Liver (tissue), 9 donors: Measurements from ENCODE around the gene MLF1. TPM values are rescaled to one million over a fixed set of nuclear protein-coding genes. Genes with fewer than 3 reads are reported as not detected.
A peak's percentile ranks its signal among the peaks of the same experiment; 100 is the strongest.

Experiments used
- DNase-seq: peaks from one replicate; pipeline ENCODE4 v3.0.0-alpha.2; 2017; ENCODE audit warnings: low spot score
- H3K27ac ChIP-seq, 2 donors: one replicate each; pipeline ENCODE4 v1.7.0; 2013; ENCODE audit warnings: inconsistent platforms in 2 of 2, low read length in 2 of 2, control low read depth in 1 of 2, low read depth in 1 of 2, mild to moderate bottlenecking in 1 of 2
- H3K27me3 ChIP-seq, 4 donors: one replicate each; pipeline versions ENCODE4 v1.6.1 to v1.7.0; 2013; ENCODE audit warnings: low read length in 3 of 4, inconsistent platforms in 1 of 4, mild to moderate bottlenecking in 1 of 4, moderate library complexity in 1 of 4; ENCODE audit not compliant: control insufficient read depth in 4 of 4, insufficient read depth in 4 of 4
- H3K36me3 ChIP-seq, 4 donors: one replicate each; pipeline versions ENCODE4 v1.6.1 to v1.7.0; 2013; ENCODE audit warnings: low read length in 3 of 4, mild to moderate bottlenecking in 3 of 4, low read depth in 1 of 4, moderate library complexity in 1 of 4; ENCODE audit not compliant: control insufficient read depth in 4 of 4, insufficient read depth in 3 of 4
- H3K4me1 ChIP-seq, 4 donors: one replicate each; pipeline versions ENCODE4 v1.6.1 to v1.7.0; 2013; ENCODE audit warnings: low read length in 3 of 4, mild to moderate bottlenecking in 3 of 4, moderate library complexity in 1 of 4; ENCODE audit not compliant: control insufficient read depth in 4 of 4, insufficient read depth in 4 of 4
- H3K4me3 ChIP-seq, 3 donors: one replicate each; pipeline versions ENCODE4 v1.6.1 to v1.7.0; 2013; ENCODE audit warnings: low read length in 3 of 3, control low read depth in 1 of 3, low read depth in 1 of 3, mild to moderate bottlenecking in 1 of 3
- H3K9ac ChIP-seq, 2 donors: one replicate each; pipeline ENCODE4 v1.7.0; 2013; ENCODE audit warnings: low read length in 2 of 2, mild to moderate bottlenecking in 2 of 2, moderate library complexity in 2 of 2, control low read depth in 1 of 2, low read depth in 1 of 2
- H3K9me3 ChIP-seq, 4 donors: one replicate each; pipeline versions ENCODE4 v1.6.1 to v1.7.0; 2013; ENCODE audit warnings: low read length in 3 of 4; ENCODE audit not compliant: control insufficient read depth in 4 of 4
- EGR1 ChIP-seq, 2 donors: IDR thresholded peaks; 2 replicates each; pipeline ENCODE4 v1.6.1; 2016 to 2018; ENCODE audit warnings: antibody characterized with exemption in 2 of 2, low read depth in 2 of 2
- FOXA1 ChIP-seq: IDR thresholded peaks from 2 replicates; pipeline ENCODE4 v1.6.1; 2016; ENCODE audit warnings: antibody characterized with exemption
- FOXA2 ChIP-seq: IDR thresholded peaks from 2 replicates; pipeline ENCODE4 v1.6.1; 2016; ENCODE audit warnings: antibody characterized with exemption
- GABPA ChIP-seq, 2 donors: IDR thresholded peaks in 1 of 2; conservative IDR thresholded peaks in 1 of 2; 2 replicates each; pipeline ENCODE4 v1.6.1; 2016; ENCODE audit warnings: antibody characterized with exemption in 2 of 2, mild to moderate bottlenecking in 1 of 2, moderate library complexity in 1 of 2
- HNF4G ChIP-seq: IDR thresholded peaks from 2 replicates; pipeline ENCODE4 v1.6.1; 2016; ENCODE audit warnings: antibody characterized with exemption
- NR2F2 ChIP-seq: IDR thresholded peaks from 2 replicates; pipeline ENCODE4 v1.6.1; 2016; ENCODE audit warnings: antibody characterized with exemption
- RAD21 ChIP-seq, 2 donors: IDR thresholded peaks; 2 replicates each; pipeline ENCODE4 v1.6.1; 2016; ENCODE audit warnings: antibody characterized with exemption in 2 of 2, mild to moderate bottlenecking in 2 of 2
- RXRA ChIP-seq, 2 donors: IDR thresholded peaks; 2 replicates each; pipeline ENCODE4 v1.6.1; 2017 to 2018; ENCODE audit warnings: antibody characterized with exemption in 2 of 2, mild to moderate bottlenecking in 1 of 2
- TAF1 ChIP-seq: conservative IDR thresholded peaks from 2 replicates; pipeline ENCODE4 v1.6.1; 2016; ENCODE audit warnings: antibody characterized with exemption, mild to moderate bottlenecking
- YY1 ChIP-seq: IDR thresholded peaks from 2 replicates; pipeline ENCODE4 v1.6.1; 2016; ENCODE audit warnings: antibody characterized with exemption, mild to moderate bottlenecking
- ZBTB33 ChIP-seq: IDR thresholded peaks from 2 replicates; pipeline ENCODE4 v1.6.1; 2016; ENCODE audit warnings: antibody characterized with exemption
- WGBS: extraction: QIAGEN DNeasy Blood & Tissue Kit; methylation state at CpG from one replicate; pipeline ENCODE4 v1.1.7; 2013; 5-methylcytosine and 5-hydroxymethylcytosine counted together
- polyA plus RNA-seq, 2 donors: library from polyadenylated mRNA; stranded (reverse) in 1 of 2; unstranded in 1 of 2; fragments of 200-250 nt in 1 of 2; fragments of >200 nt in 1 of 2; fragmentation: Nextera tagmentation in 1 of 2; extraction: Ambion mirVana in 1 of 2; gene quantifications; one replicate each; pipeline versions ENCODE4 v1.2.1 to v1.2.3, GENCODE V29; 2013 to 2015
- total RNA-seq, 2 donors: library from RNA; depleted of rRNA; stranded (reverse); fragments of >200 nt; gene quantifications; one replicate each; pipeline ENCODE4 v1.2.3, GENCODE V29; 2014
- TF ChIP-seq, protein P1 (sequence below): fragments of 150-350 bp; IDR thresholded peaks from 2 replicates; pipeline ENCODE4 v1.5.1; 2017; ENCODE audit warnings: improper control_type of control experiment, low read depth, low read length; ENCODE audit not compliant: missing input control
- TF ChIP-seq, protein P2 (sequence below): IDR thresholded peaks from 2 replicates; pipeline ENCODE4 v1.6.1; 2016; ENCODE audit warnings: antibody characterized with exemption
- TF ChIP-seq, protein P3 (sequence below): IDR thresholded peaks from 2 replicates; pipeline ENCODE4 v1.6.1; 2016; ENCODE audit warnings: antibody characterized with exemption
- donor health status: healthy.
- donor health status: healthy.
- donor health status: healthy.
- donor health status: healthy.
- donor health status: healthy.

MLF1 gene
- total and polyA plus RNA-seq, 4 donors: 0.20 to 3.3 (median 0.45) TPM

- TF ChIP-seq, protein P1, sequence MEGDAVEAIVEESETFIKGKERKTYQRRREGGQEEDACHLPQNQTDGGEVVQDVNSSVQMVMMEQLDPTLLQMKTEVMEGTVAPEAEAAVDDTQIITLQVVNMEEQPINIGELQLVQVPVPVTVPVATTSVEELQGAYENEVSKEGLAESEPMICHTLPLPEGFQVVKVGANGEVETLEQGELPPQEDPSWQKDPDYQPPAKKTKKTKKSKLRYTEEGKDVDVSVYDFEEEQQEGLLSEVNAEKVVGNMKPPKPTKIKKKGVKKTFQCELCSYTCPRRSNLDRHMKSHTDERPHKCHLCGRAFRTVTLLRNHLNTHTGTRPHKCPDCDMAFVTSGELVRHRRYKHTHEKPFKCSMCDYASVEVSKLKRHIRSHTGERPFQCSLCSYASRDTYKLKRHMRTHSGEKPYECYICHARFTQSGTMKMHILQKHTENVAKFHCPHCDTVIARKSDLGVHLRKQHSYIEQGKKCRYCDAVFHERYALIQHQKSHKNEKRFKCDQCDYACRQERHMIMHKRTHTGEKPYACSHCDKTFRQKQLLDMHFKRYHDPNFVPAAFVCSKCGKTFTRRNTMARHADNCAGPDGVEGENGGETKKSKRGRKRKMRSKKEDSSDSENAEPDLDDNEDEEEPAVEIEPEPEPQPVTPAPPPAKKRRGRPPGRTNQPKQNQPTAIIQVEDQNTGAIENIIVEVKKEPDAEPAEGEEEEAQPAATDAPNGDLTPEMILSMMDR: no peak
Observed at GRCh38 chr3:158535918-158536317, 35.1 kb upstream of the MLF1 start (continued).

GRCh38 chr3:158539414-158540014 is 31.5 kb upstream of the MLF1 start:
- Histone ChIP-seq H3K27me3 (no peaks in the 10 kb centered on the region), H3K9ac (no peak overlapping the region), H3K4me3 (no peak overlapping the region), H3K36me3 (no peaks in the 10 kb centered on the region), H3K27ac (no peak overlapping the region), H3K4me1 (no peaks in the 10 kb centered on the region), H3K9me3 (no peaks in the 10 kb centered on the region)
- DNase-seq: peak; percentile 50
- TF ChIP-seq NR2F2 (no peak), ZBTB33 (no peak), EGR1 (IDR thresholded peaks at IDR 0.05; ENCODE audit: low read depth in 2 of 2) (no peak), GABPA (IDR thresholded peaks at IDR 0.05 in 1 of 2, conservative IDR thresholded peaks at IDR 0.05 in 1 of 2) (no peak), RAD21 (IDR thresholded peaks at IDR 0.05) (peak; percentile 59 to 73), FOXA1 (no peak), YY1 (peak; percentile 69)
- TF ChIP-seq, protein P2, sequence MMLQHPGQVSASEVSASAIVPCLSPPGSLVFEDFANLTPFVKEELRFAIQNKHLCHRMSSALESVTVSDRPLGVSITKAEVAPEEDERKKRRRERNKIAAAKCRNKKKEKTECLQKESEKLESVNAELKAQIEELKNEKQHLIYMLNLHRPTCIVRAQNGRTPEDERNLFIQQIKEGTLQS: no peak
- TF ChIP-seq, protein P3, sequence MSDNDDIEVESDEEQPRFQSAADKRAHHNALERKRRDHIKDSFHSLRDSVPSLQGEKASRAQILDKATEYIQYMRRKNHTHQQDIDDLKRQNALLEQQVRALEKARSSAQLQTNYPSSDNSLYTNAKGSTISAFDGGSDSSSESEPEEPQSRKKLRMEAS: no peak
- TF ChIP-seq, protein P1: peak; percentile 29
- 81% methylated on average over 3 of the region's 3 CpGs for WGBS

GRCh38 chr3:158540066-158540465 is 30.9 kb upstream of the MLF1 start:
- no peak overlapping the region for H3K4me3 ChIP-seq
- H3K36me3 ChIP-seq: no peaks in the 10 kb centered on the region
- 96% methylated on average over 1 of the region's 1 CpG for WGBS

More at GRCh38 chr3:158540066-158540465, 30.9 kb upstream of the MLF1 start:
- TF ChIP-seq GABPA (IDR thresholded peaks at IDR 0.05 in 1 of 2, conservative IDR thresholded peaks at IDR 0.05 in 1 of 2): no peak
- TF ChIP-seq TAF1: no peak
- TF ChIP-seq, protein P2: no peak
- TF ChIP-seq RXRA (IDR thresholded peaks at IDR 0.05): no peak
- TF ChIP-seq FOXA2: no peak
- no peak for TF ChIP-seq HNF4G
- Histone ChIP-seq H3K27ac (no peak overlapping the region), H3K4me1 (no peaks in the 10 kb centered on the region), H3K27me3 (no peaks in the 10 kb centered on the region), H3K9me3 (no peaks in the 10 kb centered on the region), H3K9ac (no peak overlapping the region)
- DNase-seq: no peak
